Activated naive CD4-positive, alpha-beta T cell treated with Interleukin-2 at 50 U/mL for 16 hours (primary cell): ENCODE measurements around the gene PTPN7.

ENCODE experiments used
- DNase-seq: peaks from one replicate; pipeline ENCODE4 v3.0.0-alpha.2; 2020

PTPN7 gene

DNA sequence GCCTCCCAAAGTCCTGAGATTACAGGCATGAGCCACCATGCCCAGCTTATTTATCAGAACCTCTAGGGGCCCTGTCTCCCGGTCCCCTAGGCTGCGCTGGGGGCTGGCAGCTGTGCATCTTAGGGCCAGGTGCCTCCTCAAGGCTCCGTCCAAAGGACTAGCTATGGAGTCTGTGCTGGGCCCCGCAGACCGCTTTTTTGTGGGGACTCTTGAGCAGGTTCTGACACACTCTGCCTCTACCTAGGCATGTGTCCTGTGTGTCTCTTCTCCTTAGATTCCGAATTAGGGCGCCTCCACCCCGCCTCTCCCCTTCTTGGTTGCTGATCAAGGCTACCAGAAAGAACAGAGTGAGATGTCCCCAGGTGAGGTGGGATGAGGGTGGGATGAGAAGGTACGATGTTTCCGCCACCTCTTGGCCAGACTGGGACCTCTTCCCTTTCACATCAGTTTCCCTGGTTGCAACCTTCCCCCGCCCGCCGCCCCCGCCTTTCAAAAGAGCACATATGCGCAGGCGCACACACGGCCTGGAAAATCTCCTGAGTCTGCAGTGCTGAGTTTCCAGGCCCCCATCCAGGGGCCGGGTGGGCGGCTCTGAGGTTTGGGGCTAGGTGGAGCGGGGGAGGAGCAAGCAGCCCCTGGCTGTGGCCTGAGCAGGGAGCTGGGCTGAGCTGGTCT is 5.0 kb upstream of the PTPN7 start:
- DNase-seq = peak; percentile 63

DNA sequence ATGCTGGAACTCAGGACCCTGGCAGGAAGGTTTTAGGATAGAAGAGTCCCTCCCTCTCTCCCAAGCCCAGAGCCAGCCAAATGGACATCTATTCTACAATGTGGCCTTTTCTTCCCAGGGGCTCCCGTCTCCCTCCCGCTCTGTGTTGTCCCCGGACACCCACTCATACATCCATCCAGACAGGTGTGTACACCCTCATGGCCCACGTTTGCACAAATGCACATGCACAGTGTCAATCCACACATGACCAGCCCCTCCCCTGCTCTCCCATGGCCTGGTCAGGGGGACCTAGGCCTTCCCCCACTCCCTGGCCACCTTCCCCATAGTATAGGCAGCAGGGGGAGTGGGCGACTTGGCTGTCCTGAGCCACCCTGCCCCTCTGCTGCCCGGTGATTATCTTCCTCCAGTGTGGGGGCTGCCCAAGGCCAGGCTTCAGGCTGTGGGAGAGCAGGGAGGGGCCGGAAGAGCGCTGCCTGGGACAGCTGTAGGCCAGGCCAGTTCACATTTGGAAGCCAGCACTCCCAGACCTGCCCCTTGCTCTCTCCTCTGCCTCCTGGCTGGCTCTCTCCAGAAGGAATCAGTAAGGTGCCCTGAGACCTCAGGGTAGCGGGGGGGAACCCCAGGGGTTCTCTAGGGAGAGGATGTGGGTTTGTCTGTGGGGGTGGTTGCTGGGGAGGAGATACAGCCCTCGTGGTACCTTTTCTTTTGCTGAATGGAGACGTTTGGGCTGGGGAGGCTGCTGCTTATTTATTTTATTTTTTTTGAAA is 4.1 kb upstream of the PTPN7 start:
- DNase-seq = peak; percentile 72

DNA sequence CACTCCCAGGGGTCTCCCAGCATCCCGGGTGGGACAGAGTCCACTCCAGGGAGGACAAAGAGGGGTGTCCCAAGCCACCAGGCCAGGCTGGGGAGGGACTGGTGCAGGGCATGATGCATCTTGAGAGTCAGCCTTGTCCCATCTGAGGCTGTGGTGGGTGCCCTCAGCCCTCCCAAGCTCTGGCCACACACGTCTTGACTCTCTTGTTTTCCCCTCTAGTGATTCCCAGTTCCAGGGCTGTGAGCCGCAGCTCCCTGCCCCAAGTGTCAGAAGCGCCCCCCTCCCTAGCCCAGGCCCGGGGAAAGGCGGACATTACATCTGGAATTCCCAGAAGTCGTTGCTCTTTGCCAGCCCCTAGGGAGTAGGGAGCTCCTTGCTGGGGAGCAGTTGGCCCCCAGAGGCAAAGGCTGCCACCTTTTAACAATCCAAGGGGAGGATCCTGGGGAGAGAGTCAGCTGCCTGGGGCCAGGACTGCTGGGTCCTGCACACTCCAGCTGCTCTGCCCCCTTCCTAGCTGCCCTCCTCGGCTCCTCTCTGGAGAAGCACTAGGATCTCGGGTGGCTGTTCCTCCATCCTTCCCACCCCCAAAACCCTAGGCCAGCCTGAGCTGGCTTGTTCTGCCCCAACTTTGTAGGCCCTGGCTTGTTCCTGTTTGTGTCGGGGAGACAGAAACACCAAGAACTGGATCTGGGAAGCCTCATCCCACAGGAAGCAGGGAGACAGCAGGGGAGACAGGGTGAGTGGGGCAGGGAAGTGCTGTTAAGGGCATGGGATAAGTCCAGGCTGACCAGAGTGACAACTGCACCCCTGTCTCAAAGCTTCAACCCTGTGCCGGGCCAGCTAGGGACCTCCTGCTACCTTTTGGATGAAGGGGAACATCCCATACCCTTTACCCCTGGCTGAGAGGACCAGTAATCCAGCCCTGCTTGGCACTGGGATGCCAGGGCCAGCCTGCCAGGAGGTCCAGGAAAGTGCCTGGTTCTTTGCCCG is 3.2 kb upstream of the PTPN7 start:
- no peak for DNase-seq

- DNase-seq = peak; percentile 27
These were observed 2.2 kb upstream of the PTPN7 start for GRCh38 chr1:202162418-202163280.

GRCh38 chr1:202162047-202162417 is 1.6 kb upstream of the PTPN7 start:
- peak; percentile 68 for DNase-seq

DNA sequence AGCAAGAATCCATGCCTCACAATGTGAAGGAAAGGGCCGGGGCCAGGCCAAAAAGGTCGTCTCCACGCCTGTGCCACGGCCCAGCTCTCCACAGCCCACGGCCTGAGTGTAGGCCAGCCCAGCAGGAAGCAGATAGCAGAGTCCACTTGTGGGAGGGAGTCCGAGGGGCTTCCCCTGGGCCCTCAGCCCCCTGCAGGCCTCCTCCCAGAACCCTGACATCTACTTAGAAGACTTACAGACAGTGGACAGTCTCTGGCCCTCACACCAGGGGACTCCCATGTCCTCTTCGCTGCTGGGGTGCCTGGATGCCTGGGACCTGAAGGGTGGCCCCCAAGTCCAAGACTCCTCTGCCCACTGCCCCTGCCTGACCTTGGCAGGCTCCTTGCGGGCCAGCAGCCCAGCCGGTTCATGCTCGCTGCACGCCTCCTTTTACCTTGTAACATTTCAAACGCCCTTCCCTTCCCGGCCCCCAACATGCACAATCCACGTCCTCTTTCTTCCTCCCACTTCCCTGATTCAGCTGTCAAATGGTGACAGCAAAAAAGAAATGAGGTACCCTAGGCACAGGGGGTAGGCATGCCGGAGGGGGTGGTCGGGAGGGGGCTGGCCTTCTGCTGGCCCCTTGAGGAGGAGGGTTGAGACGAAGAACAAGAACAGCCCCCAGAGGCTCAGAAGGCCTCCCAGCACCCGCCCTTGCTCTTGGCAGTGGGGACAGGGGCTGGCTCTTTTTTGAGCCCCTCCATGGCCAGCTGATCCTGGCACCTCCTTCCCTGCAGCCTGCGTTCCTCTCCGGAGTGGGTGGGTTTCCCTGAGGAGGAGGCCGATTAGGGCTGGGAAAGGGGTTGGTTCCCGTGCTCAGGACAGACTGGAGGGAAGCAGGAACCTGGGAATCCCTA is 997 bp upstream of the PTPN7 start:
- DNase-seq = peak; percentile 15

DNA sequence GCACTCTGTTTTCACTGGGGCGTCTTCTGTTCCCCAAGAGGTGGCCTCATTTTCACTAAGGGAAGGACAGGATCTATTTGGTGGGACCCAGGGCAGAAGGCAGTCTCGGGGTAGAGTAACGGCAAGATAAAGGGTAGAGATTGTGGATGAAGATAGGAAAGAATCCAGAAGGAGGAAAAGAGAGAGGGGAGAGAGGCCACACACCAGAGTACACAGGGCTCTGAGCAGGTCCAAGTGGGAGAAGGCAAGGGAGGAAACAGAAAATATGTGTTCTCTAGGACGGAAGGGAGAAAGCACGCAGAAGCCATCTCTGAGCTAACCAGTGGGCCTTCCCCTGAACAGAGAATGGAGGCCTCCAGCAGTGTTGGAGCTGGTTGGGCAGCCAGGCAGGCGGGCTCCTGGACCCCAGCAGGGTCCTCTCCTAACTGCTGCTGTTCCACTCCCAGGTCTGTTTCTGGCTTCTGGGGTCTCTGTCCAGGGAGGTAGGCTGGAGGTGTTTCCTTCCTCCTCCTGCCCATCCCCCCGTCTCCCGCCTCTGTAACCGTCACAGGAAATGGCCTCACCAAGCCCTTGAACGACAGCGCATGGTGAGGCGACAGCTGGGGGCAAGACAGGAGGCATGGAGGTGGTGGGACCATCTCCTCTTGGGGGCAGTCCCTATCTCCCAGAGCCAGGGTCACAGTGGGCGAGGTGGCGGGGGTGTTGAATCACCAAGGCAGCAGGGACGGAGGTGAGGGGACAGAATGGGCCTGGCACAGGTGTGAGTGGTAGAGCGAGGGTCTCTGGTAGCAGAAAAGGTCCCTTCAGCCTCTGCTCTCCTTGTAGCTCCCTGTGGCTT is 649 bp downstream of the PTPN7 start:
- peak; percentile 70 for DNase-seq

- peak; percentile 28 for DNase-seq
These were observed 1.4 kb downstream of the PTPN7 start for GRCh38 chr1:202158810-202159533.

DNA sequence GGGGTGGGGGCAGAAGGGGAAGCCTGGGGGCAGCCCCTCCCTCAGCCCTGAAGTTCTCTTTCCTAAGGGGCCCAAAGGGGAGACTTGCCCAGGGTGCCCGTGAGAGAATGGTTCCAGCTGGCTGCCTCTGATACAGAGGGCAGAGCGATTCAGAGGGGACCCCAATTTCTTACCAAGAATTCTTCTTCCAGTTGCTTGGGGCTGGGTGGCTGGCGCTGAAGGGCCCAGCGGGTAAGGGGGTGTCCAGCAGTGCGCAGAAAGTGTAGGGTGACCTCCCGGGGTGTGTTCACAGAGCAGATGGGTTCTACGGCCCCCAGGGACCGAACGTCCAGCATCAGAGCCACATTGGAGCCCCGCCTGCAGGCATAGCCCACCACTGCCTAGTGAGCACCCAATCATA is 2.5 kb downstream of the PTPN7 start:
- no peak for DNase-seq

GRCh38 chr1:202156590-202156989 is 3.8 kb downstream of the PTPN7 start:
- DNase-seq = no peak

- peak; percentile 14 for DNase-seq
These were observed 4.9 kb downstream of the PTPN7 start for GRCh38 chr1:202155478-202156021.

DNA sequence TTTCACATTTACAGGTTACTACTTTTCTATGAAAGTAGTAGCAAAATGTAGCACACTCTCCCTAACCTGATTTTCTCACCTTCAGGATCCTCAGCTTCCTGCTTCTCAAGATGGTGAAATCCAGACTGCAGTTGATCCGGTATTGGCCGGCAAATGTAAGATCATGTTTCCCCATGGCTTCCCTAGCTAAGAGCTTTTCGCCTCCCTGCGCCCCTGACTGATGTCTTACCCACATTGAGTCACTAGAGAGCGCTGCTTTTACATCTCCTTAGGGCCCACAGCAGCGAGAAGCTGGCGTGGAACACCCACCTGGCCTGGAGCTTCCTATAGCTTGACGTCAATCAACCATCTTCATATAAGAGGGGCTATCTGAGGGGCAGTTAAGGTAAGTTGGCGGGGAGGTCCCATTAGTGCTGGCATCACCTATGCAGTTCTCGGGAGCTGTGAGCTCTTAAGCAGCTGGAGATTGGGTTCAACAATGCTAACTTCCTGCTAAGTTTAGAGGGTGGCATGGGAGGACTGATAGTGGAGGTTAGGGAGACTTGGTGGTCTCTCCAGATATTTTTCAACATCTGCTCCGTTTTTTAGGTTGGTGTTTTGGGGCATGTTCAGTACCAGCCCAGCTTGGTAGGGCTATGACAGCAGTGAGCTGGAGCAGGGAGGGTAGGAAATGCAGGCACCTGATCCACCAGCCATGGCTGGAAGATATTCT is 5.5 kb downstream of the PTPN7 start:
- DNase-seq = peak; percentile 54

DNA sequence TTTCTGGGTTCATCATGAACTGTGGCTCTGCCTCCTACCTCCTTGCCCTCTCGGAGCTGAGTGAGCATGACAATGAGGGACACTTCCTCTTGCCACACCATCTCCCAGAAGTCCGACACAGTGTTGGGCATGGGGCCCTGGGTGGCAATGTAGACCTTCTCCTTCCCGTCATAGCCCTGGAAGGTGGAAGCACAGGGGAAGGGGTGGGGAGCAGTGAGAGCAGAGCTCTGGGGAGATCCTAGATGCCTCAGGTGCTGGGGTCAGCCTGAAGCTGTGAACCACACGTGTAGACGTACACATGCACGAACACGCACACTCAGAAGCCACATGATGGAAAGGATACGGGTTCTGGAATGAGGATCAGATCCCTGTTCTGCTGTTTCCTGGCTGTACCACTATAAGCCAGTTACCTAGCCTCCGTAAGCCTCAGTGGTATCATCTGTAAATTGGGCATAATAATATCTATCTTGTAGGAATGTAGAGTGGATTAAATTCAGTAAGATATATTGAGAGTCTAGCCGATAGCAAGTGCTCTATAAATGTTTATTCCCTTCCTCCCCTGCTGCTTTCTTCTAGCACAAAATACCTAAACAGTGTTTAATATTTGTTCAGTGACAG is 6.1 kb downstream of the PTPN7 start:
- DNase-seq = no peak

DNA sequence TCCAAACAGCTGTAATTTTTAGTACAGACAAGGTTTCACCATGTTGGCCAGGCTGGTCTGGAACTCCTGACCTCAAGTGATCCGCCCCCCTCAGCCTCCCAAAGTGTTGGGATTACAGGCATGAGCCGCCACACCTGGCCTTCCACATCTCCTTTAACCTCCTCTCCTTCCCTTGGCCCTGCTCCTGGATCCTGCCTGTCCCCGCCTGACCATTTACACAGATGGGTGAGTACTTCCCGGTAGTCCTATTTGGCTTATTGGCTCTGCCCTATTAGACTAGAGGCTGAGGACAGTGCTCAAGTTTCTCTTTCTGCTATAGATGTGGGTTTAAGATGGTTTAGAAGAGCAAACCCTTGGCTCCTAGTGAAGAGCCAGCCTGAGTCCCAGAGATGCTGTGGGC is 7.1 kb downstream of the PTPN7 start:
- no peak for DNase-seq

DNA sequence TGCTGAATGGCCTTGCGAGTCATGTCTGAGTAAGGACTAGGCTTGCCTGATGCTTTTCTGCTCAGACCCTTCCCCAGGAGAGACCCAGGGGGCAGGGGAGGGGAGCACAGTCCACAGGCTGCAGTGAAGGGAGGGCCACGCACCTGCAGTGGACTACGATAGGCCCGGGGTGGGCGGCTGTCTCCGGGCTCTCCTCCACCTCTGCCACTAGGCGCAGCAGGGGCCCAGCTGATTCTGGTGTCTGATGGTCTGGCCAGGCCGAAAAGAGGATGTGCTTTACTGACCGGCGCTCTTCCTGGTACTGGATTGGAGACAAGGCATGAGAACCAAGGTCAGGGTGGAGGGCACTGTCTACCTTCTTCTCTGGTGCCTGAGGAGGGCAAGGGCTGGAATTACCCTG is 8.0 kb downstream of the PTPN7 start:
- DNase-seq = no peak

DNA sequence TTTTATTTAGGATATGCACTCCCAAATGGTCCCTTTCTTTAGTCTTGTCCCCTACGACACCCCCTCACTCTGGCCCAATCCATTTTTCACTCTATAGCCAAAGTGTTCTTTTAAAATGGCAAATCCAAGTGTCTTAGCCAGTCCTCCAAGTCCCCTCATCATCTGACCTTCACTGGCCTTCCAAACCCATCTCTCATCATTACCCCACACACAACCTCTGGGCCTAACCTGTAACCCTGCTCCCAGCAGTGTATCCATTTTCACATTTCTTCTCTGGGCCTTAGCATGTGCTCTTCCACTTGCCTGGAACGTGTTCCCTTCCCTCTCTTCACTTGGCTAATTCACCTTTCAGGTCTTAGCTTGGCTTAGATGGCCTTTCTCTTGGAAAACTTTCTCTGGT is 9.4 kb downstream of the PTPN7 start:
- no peak for DNase-seq

GRCh38 chr1:202150602-202151001 is 9.8 kb downstream of the PTPN7 start:
- no peak for DNase-seq

GRCh38 chr1:202150187-202150586 is 10.2 kb downstream of the PTPN7 start:
- no peak for DNase-seq
